ENCODE data around the gene CGRRF1.

The CGRRF1 gene

GRCh38 chr14:54498095-54498531, 11.6 kb upstream of the CGRRF1 start:
- no peak for TF ChIP-seq JUND (IDR thresholded peaks at IDR 0.05; ENCODE audit: low read depth)
- DNase-seq (ENCODE audit: low read depth in 1 of 2, low spot score in 1 of 2), result no peak
- in situ Hi-C loops (cut with HindIII; ENCODE audit: low pct_unique_long_range_greater_than_20kb, low sequenced_read_pairs), result no loop called here

- no peak for TF ChIP-seq JUND (IDR thresholded peaks at IDR 0.05; ENCODE audit: low read depth)
- in situ Hi-C loops (cut with HindIII; ENCODE audit: low pct_unique_long_range_greater_than_20kb, low sequenced_read_pairs), result no loop called here
- DNase-seq (ENCODE audit: low read depth in 1 of 2, low spot score in 1 of 2), result no peak
Observed at GRCh38 chr14:54498579-54498978, 11.1 kb upstream of the CGRRF1 start.

- no peak for TF ChIP-seq JUND (IDR thresholded peaks at IDR 0.05; ENCODE audit: low read depth)
- in situ Hi-C loops (cut with HindIII; ENCODE audit: low pct_unique_long_range_greater_than_20kb, low sequenced_read_pairs), result no loop called here
- no peak for DNase-seq (ENCODE audit: low read depth in 1 of 2, low spot score in 1 of 2)
Observed at GRCh38 chr14:54500744-54501143, 9.0 kb upstream of the CGRRF1 start.

GRCh38 chr14:54501480-54501879, 8.2 kb upstream of the CGRRF1 start:
- TF ChIP-seq JUND (IDR thresholded peaks at IDR 0.05; ENCODE audit: low read depth), result no peak
- in situ Hi-C loops (cut with HindIII; ENCODE audit: low pct_unique_long_range_greater_than_20kb, low sequenced_read_pairs), result no loop called here
- no peak for DNase-seq (ENCODE audit: low read depth in 1 of 2, low spot score in 1 of 2)

- no peak for DNase-seq (ENCODE audit: low read depth in 1 of 2, low spot score in 1 of 2)
- in situ Hi-C loops (cut with HindIII; ENCODE audit: low pct_unique_long_range_greater_than_20kb, low sequenced_read_pairs), result no loop called here
- no peak for TF ChIP-seq JUND (IDR thresholded peaks at IDR 0.05; ENCODE audit: low read depth)
Observed at GRCh38 chr14:54502602-54503001, 7.1 kb upstream of the CGRRF1 start.

GRCh38 chr14:54503486-54503885, 6.2 kb upstream of the CGRRF1 start:
- in situ Hi-C loops (cut with HindIII; ENCODE audit: low pct_unique_long_range_greater_than_20kb, low sequenced_read_pairs), result no loop called here
- DNase-seq (ENCODE audit: low read depth in 1 of 2, low spot score in 1 of 2), result peak in 1 of 2 experiments; percentile 92
- no peak for TF ChIP-seq JUND (IDR thresholded peaks at IDR 0.05; ENCODE audit: low read depth)

- no peak for DNase-seq (ENCODE audit: low read depth in 1 of 2, low spot score in 1 of 2)
- in situ Hi-C loops (cut with HindIII; ENCODE audit: low pct_unique_long_range_greater_than_20kb, low sequenced_read_pairs), result no loop called here
- TF ChIP-seq JUND (IDR thresholded peaks at IDR 0.05; ENCODE audit: low read depth), result no peak
Observed at GRCh38 chr14:54512393-54512792, 2.7 kb downstream of the CGRRF1 start.

GRCh38 chr14:54515670-54516069, 6.0 kb downstream of the CGRRF1 start:
- TF ChIP-seq JUND (IDR thresholded peaks at IDR 0.05; ENCODE audit: low read depth), result no peak
- no peak for DNase-seq (ENCODE audit: low read depth in 1 of 2, low spot score in 1 of 2)
- in situ Hi-C loops (cut with HindIII; ENCODE audit: low pct_unique_long_range_greater_than_20kb, low sequenced_read_pairs), result no loop called here

- TF ChIP-seq JUND (IDR thresholded peaks at IDR 0.05; ENCODE audit: low read depth), result no peak
- DNase-seq (ENCODE audit: low read depth in 1 of 2, low spot score in 1 of 2), result no peak
- in situ Hi-C loops (cut with HindIII; ENCODE audit: low pct_unique_long_range_greater_than_20kb, low sequenced_read_pairs), result no loop called here
Observed at GRCh38 chr14:54516709-54517108, 7.0 kb downstream of the CGRRF1 start.

GRCh38 chr14:54524410-54524809, 14.7 kb downstream of the CGRRF1 start:
- TF ChIP-seq JUND (IDR thresholded peaks at IDR 0.05; ENCODE audit: low read depth), result no peak
- no peak for DNase-seq (ENCODE audit: low read depth in 1 of 2, low spot score in 1 of 2)
- in situ Hi-C loops (cut with HindIII; ENCODE audit: low pct_unique_long_range_greater_than_20kb, low sequenced_read_pairs), result no loop called here

GRCh38 chr14:54528973-54529372, 19.3 kb downstream of the CGRRF1 start:
- TF ChIP-seq JUND (IDR thresholded peaks at IDR 0.05; ENCODE audit: low read depth), result no peak
- in situ Hi-C loops (cut with HindIII; ENCODE audit: low pct_unique_long_range_greater_than_20kb, low sequenced_read_pairs), result no loop called here
- DNase-seq (ENCODE audit: low read depth in 1 of 2, low spot score in 1 of 2), result no peak

GRCh38 chr14:54529811-54530210, 20.1 kb downstream of the CGRRF1 start:
- in situ Hi-C loops (cut with HindIII; ENCODE audit: low pct_unique_long_range_greater_than_20kb, low sequenced_read_pairs), result no loop called here
- no peak for TF ChIP-seq JUND (IDR thresholded peaks at IDR 0.05; ENCODE audit: low read depth)
- DNase-seq (ENCODE audit: low read depth in 1 of 2, low spot score in 1 of 2), result no peak

GRCh38 chr14:54532111-54533012, 22.7 kb downstream of the CGRRF1 start:
- in situ Hi-C loops (cut with HindIII; ENCODE audit: low pct_unique_long_range_greater_than_20kb, low sequenced_read_pairs), result no loop called here
- TF ChIP-seq JUND (IDR thresholded peaks at IDR 0.05; ENCODE audit: low read depth), result no peak
- DNase-seq (ENCODE audit: low read depth in 1 of 2, low spot score in 1 of 2), result no peak

- in situ Hi-C loops (cut with HindIII; ENCODE audit: low pct_unique_long_range_greater_than_20kb, low sequenced_read_pairs), result no loop called here
- no peak for DNase-seq (ENCODE audit: low read depth in 1 of 2, low spot score in 1 of 2)
- TF ChIP-seq JUND (IDR thresholded peaks at IDR 0.05; ENCODE audit: low read depth), result no peak
Observed at GRCh38 chr14:54533100-54533499, 23.4 kb downstream of the CGRRF1 start.

Measured in T47D (cell line).